HEK293T (cell line): Measurements from ENCODE around the gene SIK1.
"Not testable (repeated sequence)": the region's sequence is repeated elsewhere in the genome, so short reads cannot be mapped to it uniquely, and the experiment has no call there.

ENCODE experiments used
- CTBP1 ChIP-seq: fragments of 450-650 bp; IDR thresholded peaks from 2 replicates; pipeline ENCODE4 v1.6.1; 2016; ENCODE audit warnings: borderline replicate concordance
- ELF4 ChIP-seq: fragments of 450-650 bp; IDR thresholded peaks from 2 replicates; pipeline ENCODE4 v1.6.1; 2017; ENCODE audit warnings: antibody characterized with exemption
- FOXK2 ChIP-seq: fragments of 450-650 bp; IDR thresholded peaks from 2 replicates; pipeline ENCODE4 v1.6.1; 2016; ENCODE audit warnings: mild to moderate bottlenecking
- FOXM1 ChIP-seq: fragments of 450-650 bp; IDR thresholded peaks from 2 replicates; pipeline ENCODE4 v1.6.1; 2017; ENCODE audit warnings: mild to moderate bottlenecking, borderline replicate concordance
- HDGF ChIP-seq: fragments of 450-650 bp; IDR thresholded peaks from 2 replicates; pipeline ENCODE4 v1.6.1; 2017; ENCODE audit warnings: antibody characterized with exemption, borderline replicate concordance
- L3MBTL2 ChIP-seq: fragments of 450-650 bp; conservative IDR thresholded peaks from 2 replicates; pipeline ENCODE4 v1.6.1; 2016; ENCODE audit warnings: mild to moderate bottlenecking
- NFRKB ChIP-seq: fragments of 450-650 bp; IDR thresholded peaks from 2 replicates; pipeline ENCODE4 v1.6.1; 2016; ENCODE audit warnings: mild to moderate bottlenecking, moderate library complexity
- PKNOX1 ChIP-seq: fragments of 450-650 bp; IDR thresholded peaks from 2 replicates; pipeline ENCODE4 v1.6.1; 2016
- SP1 ChIP-seq: fragments of 450-650 bp; IDR thresholded peaks from 2 replicates; pipeline ENCODE4 v1.6.1; 2017
- TARDBP ChIP-seq: fragments of 450-650 bp; IDR thresholded peaks from 2 replicates; pipeline ENCODE4 v1.6.1; 2016

- not testable (repeated sequence) for TF ChIP-seq SP1, CTBP1, FOXM1, TARDBP, PKNOX1, ELF4, NFRKB, FOXK2, HDGF, L3MBTL2
These were observed 23.1 kb downstream of the SIK1 start for GRCh38 chr21:43403651-43404430.
